ENCODE results near the gene UBE2N. TPM values are rescaled to one million over a fixed set of nuclear protein-coding genes. Genes with fewer than 3 reads are reported as not detected.
"Not testable (repeated sequence)": the region's sequence is repeated elsewhere in the genome, so short reads cannot be mapped to it uniquely, and the experiment has no call there.

UBE2N gene
- total and polyA plus RNA-seq, 10 of the 15 experiments (the other 5 are each of a cell fraction or from before 2014, with no cell fraction given): 243 to 945 (median 443) TPM

DNA sequence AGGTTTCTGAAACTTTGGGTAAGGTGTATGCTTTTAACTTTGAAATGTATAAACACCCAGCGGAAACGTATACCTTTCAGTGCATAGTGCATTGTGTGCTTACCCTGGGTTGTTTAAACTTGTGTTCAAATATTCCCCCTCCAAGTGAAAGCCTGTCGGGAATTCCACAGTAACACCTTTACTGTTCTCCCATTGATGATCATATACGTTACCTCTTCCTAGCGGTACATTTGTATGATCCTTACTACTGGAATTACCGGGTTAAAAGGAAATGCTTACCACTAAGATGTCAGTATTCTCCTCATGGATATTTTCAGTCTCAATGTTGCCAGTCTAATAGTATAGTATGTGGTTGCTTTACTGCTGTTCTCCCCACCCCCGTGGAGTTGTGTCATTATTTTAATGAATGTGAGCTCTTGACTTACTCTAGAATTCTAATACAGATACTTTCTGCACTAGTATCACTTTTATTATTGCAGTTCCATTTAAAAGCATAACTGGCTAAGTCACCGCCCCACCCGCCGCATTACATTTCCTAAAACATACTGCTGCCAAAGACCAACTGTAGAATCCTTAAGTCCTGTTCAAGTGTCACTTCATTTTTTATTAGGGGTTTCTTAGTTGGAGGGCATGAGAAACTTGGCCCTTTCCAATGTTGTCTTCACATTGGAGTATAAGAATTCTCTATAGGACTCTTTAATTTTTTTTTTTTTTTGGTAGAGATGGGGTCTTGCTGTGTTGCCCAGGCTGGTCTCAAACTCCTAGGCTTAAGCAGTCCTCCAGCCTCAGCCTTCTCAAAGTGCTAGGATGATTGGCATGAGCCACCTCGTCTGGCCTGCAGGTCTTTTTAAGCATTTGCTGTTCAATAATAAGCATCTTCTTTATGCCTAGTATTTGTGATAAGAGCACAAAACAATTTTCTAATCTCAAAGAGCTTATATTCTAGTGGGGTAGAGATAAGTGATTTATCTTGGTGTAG is 39.1 kb downstream of the UBE2N start:
- CTCF ChIA-PET: interaction anchor here (0.8 to 8.9 kb wide), 4 partner anchors 9 to 261 kb away, joined by 3 to 77 read pairs (median 5); no protein-coding TSS in a partner anchor
- in situ Hi-C loops (cut with MboI) (no loop called here), intact Hi-C loops (cut with micrococcal nuclease; ENCODE audit: unreplicated experiment) (no loop called here)
- Histone ChIP-seq H3K79me2 (ENCODE audit: control insufficient read depth, insufficient read depth, low read length) (no peaks in the 10 kb centered on the region; the same call in 1 of the 2 replicates), H3K9ac (ENCODE audit: control insufficient read depth, insufficient read depth, low read length) (no peak overlapping the region), H4K20me1 (ENCODE audit: control insufficient read depth, insufficient read depth) (no peaks in the 10 kb centered on the region), H3K9me3 (replicated peaks; ENCODE audit: control insufficient read depth, insufficient read depth, low read length) (no peaks in the 10 kb centered on the region), H3K4me3 (no peak overlapping the region), H3K4me2 (ENCODE audit: control insufficient read depth, insufficient read depth) (no peak overlapping the region), H3K27ac (ENCODE audit: control insufficient read depth, insufficient read depth) (no peak overlapping the region), H3K4me1 (ENCODE audit: control insufficient read depth, insufficient read depth, low read length) (no peaks in the 10 kb centered on the region), H2AFZ (ENCODE audit: control insufficient read depth, low read depth, low read length) (no peak overlapping the region), H3K27me3 (replicated peaks in 1 of 2; ENCODE audit: control insufficient read depth in 2 of 2, insufficient read depth in 2 of 2, low read length in 1 of 2) (no peaks in the 10 kb centered on the region), H3K36me3 (ENCODE audit: control insufficient read depth in 2 of 2, insufficient read depth in 2 of 2, low read length in 1 of 2) (peaks cover 3 to 22% of the 10 kb centered on the region in 2 experiments)
- FAIRE-seq: no peak
- TF ChIP-seq POLR2AphosphoS2 (IDR thresholded peaks at IDR 0.05; ENCODE audit: low read depth, low read length) (peak; percentile 64; the same call in 1 of the 2 replicates), ETV6 (conservative IDR thresholded peaks at IDR 0.05 in 1 of 2, IDR thresholded peaks at IDR 0.05 in 1 of 2; ENCODE audit: borderline replicate concordance in 1 of 2, low read depth in 1 of 2) (no peak), PKNOX1 (IDR thresholded peaks at IDR 0.05) (no peak)
- TF ChIP-seq, protein P1, sequence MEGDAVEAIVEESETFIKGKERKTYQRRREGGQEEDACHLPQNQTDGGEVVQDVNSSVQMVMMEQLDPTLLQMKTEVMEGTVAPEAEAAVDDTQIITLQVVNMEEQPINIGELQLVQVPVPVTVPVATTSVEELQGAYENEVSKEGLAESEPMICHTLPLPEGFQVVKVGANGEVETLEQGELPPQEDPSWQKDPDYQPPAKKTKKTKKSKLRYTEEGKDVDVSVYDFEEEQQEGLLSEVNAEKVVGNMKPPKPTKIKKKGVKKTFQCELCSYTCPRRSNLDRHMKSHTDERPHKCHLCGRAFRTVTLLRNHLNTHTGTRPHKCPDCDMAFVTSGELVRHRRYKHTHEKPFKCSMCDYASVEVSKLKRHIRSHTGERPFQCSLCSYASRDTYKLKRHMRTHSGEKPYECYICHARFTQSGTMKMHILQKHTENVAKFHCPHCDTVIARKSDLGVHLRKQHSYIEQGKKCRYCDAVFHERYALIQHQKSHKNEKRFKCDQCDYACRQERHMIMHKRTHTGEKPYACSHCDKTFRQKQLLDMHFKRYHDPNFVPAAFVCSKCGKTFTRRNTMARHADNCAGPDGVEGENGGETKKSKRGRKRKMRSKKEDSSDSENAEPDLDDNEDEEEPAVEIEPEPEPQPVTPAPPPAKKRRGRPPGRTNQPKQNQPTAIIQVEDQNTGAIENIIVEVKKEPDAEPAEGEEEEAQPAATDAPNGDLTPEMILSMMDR (IDR thresholded peaks at IDR 0.05 in 2 of 3, conservative IDR thresholded peaks at IDR 0.05 in 1 of 3; ENCODE audit: control insufficient read depth in 2 of 3, extremely low read depth in 1 of 3, insufficient read depth in 1 of 3, low read depth in 3 of 3, low read length in 3 of 3): no peak
- TF ChIP-seq, protein P2, sequence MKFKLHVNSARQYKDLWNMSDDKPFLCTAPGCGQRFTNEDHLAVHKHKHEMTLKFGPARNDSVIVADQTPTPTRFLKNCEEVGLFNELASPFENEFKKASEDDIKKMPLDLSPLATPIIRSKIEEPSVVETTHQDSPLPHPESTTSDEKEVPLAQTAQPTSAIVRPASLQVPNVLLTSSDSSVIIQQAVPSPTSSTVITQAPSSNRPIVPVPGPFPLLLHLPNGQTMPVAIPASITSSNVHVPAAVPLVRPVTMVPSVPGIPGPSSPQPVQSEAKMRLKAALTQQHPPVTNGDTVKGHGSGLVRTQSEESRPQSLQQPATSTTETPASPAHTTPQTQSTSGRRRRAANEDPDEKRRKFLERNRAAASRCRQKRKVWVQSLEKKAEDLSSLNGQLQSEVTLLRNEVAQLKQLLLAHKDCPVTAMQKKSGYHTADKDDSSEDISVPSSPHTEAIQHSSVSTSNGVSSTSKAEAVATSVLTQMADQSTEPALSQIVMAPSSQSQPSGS (IDR thresholded peaks at IDR 0.05; ENCODE audit: low read length): 0 out of 2 replicates have a peak, but pooled peaks have one; percentile 6
- SMC1A ChIA-PET (ENCODE audit: uncharacterized antibody, unreplicated experiment): interaction anchor here (1.0 to 3.6 kb wide), 7 partner anchors 10 to 415 kb away, joined by 3 to 25 read pairs (median 3); no protein-coding TSS in a partner anchor
- DNase-seq (ENCODE audit: low read depth, low spot score): no peak
- ATAC-seq: no peak
- BruUV-seq (replicated peaks): no TSS peak
- POLR2A ChIA-PET: interaction anchor here (4.0 kb wide), 1 partner anchor 12 kb away, joined by 19 read pairs; no protein-coding TSS in a partner anchor
- 73% methylated on average over 11 of the region's 11 CpGs for WGBS (ENCODE audit: insufficient coverage, insufficient replicate concordance, low lambda C conversion rate, missing lambda C conversion rate)
- RAD21 ChIA-PET (ENCODE audit: unreplicated experiment): interaction anchor here (0.7 to 3.4 kb wide), 4 partner anchors 12 to 415 kb away, joined by 3 to 14 read pairs (median 5); no protein-coding TSS in a partner anchor

- SMC1A ChIA-PET (ENCODE audit: uncharacterized antibody, unreplicated experiment): interaction anchor here (1.0 to 4.1 kb wide), 8 partner anchors 12 to 470 kb away, joined by 4 to 53 read pairs (median 28); partner anchors contain the start of gene EEA1
- RAD21 ChIA-PET (ENCODE audit: unreplicated experiment): interaction anchor here (1.8 to 3.6 kb wide), 2 partner anchors 18 to 102 kb away, joined by 4 to 37 read pairs; no protein-coding TSS in a partner anchor
- H3K4me3 ChIP-seq; H3K27ac ChIP-seq (ENCODE audit: control insufficient read depth, insufficient read depth); H3K79me2 ChIP-seq (ENCODE audit: control insufficient read depth, insufficient read depth, low read length); H3K27me3 ChIP-seq (replicated peaks in 1 of 2; ENCODE audit: control insufficient read depth in 2 of 2, insufficient read depth in 2 of 2, low read length in 1 of 2); H4K20me1 ChIP-seq (ENCODE audit: control insufficient read depth, insufficient read depth); H3K4me1 ChIP-seq (ENCODE audit: control insufficient read depth, insufficient read depth, low read length); H3K4me2 ChIP-seq (ENCODE audit: control insufficient read depth, insufficient read depth); BruUV-seq (replicated peaks); H3K9ac ChIP-seq (ENCODE audit: control insufficient read depth, insufficient read depth, low read length); POLR2A ChIA-PET; DNase-seq (ENCODE audit: low read depth, low spot score); H2AFZ ChIP-seq (ENCODE audit: control insufficient read depth, low read depth, low read length); H3K9me3 ChIP-seq (replicated peaks; ENCODE audit: control insufficient read depth, insufficient read depth, low read length): not testable (repeated sequence)
- intact Hi-C loops (cut with micrococcal nuclease; ENCODE audit: unreplicated experiment): loop anchor here (5.0 to 10.0 kb wide), 2 partner anchors 565 to 703 kb away; no protein-coding TSS in a partner anchor
- CTCF ChIA-PET: interaction anchor here (0.6 to 4.6 kb wide), 5 partner anchors 21 to 523 kb away, joined by 4 to 95 read pairs (median 43); no protein-coding TSS in a partner anchor
- no CpG with 5 or more reads among the region's 5 CpGs for WGBS (ENCODE audit: insufficient coverage, insufficient replicate concordance, low lambda C conversion rate, missing lambda C conversion rate)
- in situ Hi-C loops (cut with MboI): loop anchor here (5.0 kb wide), 1 partner anchor 372 kb away; no protein-coding TSS in a partner anchor
- ATAC-seq: peak; percentile 99
- peak; percentile 99 for FAIRE-seq
- H3K36me3 ChIP-seq (ENCODE audit: control insufficient read depth in 2 of 2, insufficient read depth in 2 of 2, low read length in 1 of 2): peaks cover 4 to 26% of the 10 kb centered on the region in 2 experiments
Observed at GRCh38 chr12:93399183-93399863, 42.4 kb downstream of the UBE2N start.
